ENCODE measurements around the gene PARD3.

The PARD3 gene

DNA sequence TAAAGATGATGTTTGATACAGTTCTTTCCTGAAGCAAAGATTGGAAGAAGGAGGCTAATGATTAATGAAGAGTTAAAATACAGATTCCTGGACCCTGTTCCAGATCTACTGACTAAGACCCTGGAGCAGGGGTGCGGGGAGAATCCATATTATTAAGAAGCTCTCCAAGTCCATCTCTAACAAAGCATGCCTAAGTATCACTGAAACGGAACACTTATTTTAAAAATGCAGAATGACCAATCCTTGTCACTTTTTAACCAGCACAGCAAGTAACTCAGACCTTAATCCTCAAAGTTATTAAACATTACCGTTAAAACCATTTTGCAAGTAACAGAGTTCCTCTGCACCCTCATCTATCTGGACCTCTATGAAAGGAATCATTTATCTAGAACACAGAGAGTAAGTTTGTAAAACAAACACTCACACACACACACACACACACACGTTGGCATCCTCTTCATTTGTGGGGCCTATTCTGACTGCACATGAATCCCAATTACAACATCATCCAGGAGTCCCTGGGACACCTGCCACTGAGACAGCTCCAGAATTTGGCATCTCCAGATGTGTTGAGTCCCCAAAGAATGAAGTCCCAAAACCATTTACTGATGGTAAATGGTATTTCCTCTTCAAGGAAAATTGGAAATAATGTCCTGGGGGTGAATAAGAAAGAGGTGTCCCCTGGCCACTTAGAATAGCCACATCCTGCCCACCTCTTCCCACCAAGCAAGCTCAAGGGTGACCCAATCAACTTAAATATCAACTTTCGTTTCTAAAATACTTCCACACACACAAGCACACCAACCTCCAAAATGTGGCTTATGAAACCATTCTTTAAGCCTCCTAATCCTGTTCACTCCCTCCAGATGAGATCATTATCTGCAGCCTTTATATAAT lies 117.5 kb downstream of the PARD3 start:
- H3K27ac Mint-ChIP-seq, result no peak overlapping the region

GRCh38 chr10:34696423-34696822 lies 118.7 kb downstream of the PARD3 start:
- H3K27ac Mint-ChIP-seq, result no peak overlapping the region
- H3K4me3 Mint-ChIP-seq, result no peak overlapping the region
- H3K9me3 Mint-ChIP-seq, result peaks cover 4% of the 10 kb centered on the region
- H3K4me1 Mint-ChIP-seq, result no peaks in the 10 kb centered on the region
- no peaks in the 10 kb centered on the region for H3K27me3 Mint-ChIP-seq
- no peaks in the 10 kb centered on the region for H3K36me3 Mint-ChIP-seq
- ATAC-seq (ENCODE audit: low read depth) (no peak), DNase-seq (ENCODE audit: low spot score in 2 of 2) (no peak)

More for the DNA sequence above, 117.5 kb downstream of the PARD3 start:
- ATAC-seq (ENCODE audit: low read depth), result no peak
- Mint-ChIP-seq H3K27me3 (no peaks in the 10 kb centered on the region), H3K36me3 (no peaks in the 10 kb centered on the region), H3K4me1 (no peaks in the 10 kb centered on the region), H3K9me3 (peaks cover 2% of the 10 kb centered on the region), H3K4me3 (no peak overlapping the region)
- no peak for DNase-seq (ENCODE audit: low spot score in 2 of 2)

- no peaks in the 10 kb centered on the region for H3K36me3 Mint-ChIP-seq
- ATAC-seq (ENCODE audit: low read depth), result no peak
- H3K27me3 Mint-ChIP-seq, result no peaks in the 10 kb centered on the region
Observed at GRCh38 chr10:34690383-34691049, 124.6 kb downstream of the PARD3 start.

GRCh38 chr10:34689053-34689452 lies 126.0 kb downstream of the PARD3 start:
- Mint-ChIP-seq H3K27ac (no peak overlapping the region), H3K36me3 (no peaks in the 10 kb centered on the region), H3K27me3 (no peaks in the 10 kb centered on the region), H3K4me3 (no peak overlapping the region), H3K4me1 (no peaks in the 10 kb centered on the region), H3K9me3 (peaks cover 7% of the 10 kb centered on the region)
- no peak for ATAC-seq (ENCODE audit: low read depth)
- no peak for DNase-seq (ENCODE audit: low spot score in 2 of 2)

More at GRCh38 chr10:34690383-34691049, 124.6 kb downstream of the PARD3 start:
- Mint-ChIP-seq H3K4me3 (no peak overlapping the region), H3K9me3 (peaks cover 7% of the 10 kb centered on the region), H3K4me1 (no peaks in the 10 kb centered on the region), H3K27ac (no peak overlapping the region)
- DNase-seq (ENCODE audit: low spot score in 2 of 2), result no peak

- Mint-ChIP-seq H3K4me3 (no peak overlapping the region), H3K27ac (no peak overlapping the region), H3K9me3 (peaks cover 4% of the 10 kb centered on the region), H3K36me3 (no peaks in the 10 kb centered on the region), H3K4me1 (no peaks in the 10 kb centered on the region), H3K27me3 (no peaks in the 10 kb centered on the region)
- no peak for ATAC-seq (ENCODE audit: low read depth)
- no peak for DNase-seq (ENCODE audit: low spot score in 2 of 2)
Observed at GRCh38 chr10:34687434-34688210, 127.5 kb downstream of the PARD3 start.

DNA sequence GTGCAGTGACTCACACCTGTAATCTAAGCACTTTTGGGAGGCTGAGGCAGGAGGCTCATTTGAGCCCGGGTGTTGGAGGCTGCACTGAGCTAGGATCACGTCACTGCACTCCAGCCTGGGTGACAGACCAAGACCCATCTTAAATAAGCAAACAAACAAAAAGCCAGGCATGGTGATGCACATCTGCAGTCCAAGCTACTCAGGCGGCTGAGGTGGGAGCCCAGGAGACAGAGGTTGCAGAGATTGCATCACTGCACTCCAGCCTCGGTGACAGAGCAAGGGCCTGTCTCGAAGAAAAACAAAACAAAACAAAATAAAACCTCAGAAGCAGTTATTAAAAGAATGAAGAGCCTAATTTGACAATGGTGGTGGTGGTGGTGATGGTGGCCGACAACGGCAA lies 132.5 kb downstream of the PARD3 start:
- DNase-seq (ENCODE audit: low spot score in 2 of 2) (no peak), ATAC-seq (ENCODE audit: low read depth) (no peak)
- H3K4me3 Mint-ChIP-seq, result no peak overlapping the region
- no peaks in the 10 kb centered on the region for H3K36me3 Mint-ChIP-seq
- no peak overlapping the region for H3K27ac Mint-ChIP-seq
- no peaks in the 10 kb centered on the region for H3K4me1 Mint-ChIP-seq
- no peaks in the 10 kb centered on the region for H3K27me3 Mint-ChIP-seq
- H3K9me3 Mint-ChIP-seq, result no peaks in the 10 kb centered on the region

DNA sequence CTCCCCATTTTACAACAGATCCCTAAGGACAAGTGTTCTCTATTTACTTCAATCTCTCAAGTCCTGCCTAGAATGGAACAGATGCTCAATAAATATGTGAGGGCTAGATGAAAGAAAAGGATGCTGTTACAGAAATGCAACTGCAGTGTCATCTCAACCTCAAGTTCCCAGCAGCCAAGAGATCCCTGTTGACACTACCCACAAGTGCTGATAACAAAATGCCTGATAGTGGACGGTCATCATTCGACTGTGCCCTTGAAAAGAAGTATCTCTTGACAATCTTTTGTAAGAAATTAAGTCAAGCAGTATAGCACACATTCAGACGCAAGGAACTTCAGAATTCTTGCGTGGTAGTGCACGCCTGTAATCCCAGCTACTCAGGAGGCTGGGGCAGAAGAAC lies 133.2 kb downstream of the PARD3 start:
- H3K4me1 Mint-ChIP-seq, result no peaks in the 10 kb centered on the region
- ATAC-seq (ENCODE audit: low read depth) (no peak), DNase-seq (ENCODE audit: low spot score in 2 of 2) (no peak)
- no peak overlapping the region for H3K4me3 Mint-ChIP-seq
- no peaks in the 10 kb centered on the region for H3K36me3 Mint-ChIP-seq
- no peak overlapping the region for H3K27ac Mint-ChIP-seq
- H3K27me3 Mint-ChIP-seq, result no peaks in the 10 kb centered on the region
- no peaks in the 10 kb centered on the region for H3K9me3 Mint-ChIP-seq

- DNase-seq (ENCODE audit: low spot score in 2 of 2) (no peak), ATAC-seq (ENCODE audit: low read depth) (no peak)
- Mint-ChIP-seq H3K4me1 (no peaks in the 10 kb centered on the region), H3K4me3 (no peak overlapping the region), H3K9me3 (no peaks in the 10 kb centered on the region), H3K36me3 (no peaks in the 10 kb centered on the region), H3K27me3 (no peaks in the 10 kb centered on the region), H3K27ac (no peak overlapping the region)
Observed at GRCh38 chr10:34679177-34679576, 135.9 kb downstream of the PARD3 start.

GRCh38 chr10:34677591-34677990 lies 137.5 kb downstream of the PARD3 start:
- ATAC-seq (ENCODE audit: low read depth) (no peak), DNase-seq (ENCODE audit: low spot score in 2 of 2) (no peak)
- Mint-ChIP-seq H3K27me3 (no peaks in the 10 kb centered on the region), H3K4me1 (no peaks in the 10 kb centered on the region), H3K4me3 (no peak overlapping the region), H3K27ac (no peak overlapping the region), H3K36me3 (no peaks in the 10 kb centered on the region), H3K9me3 (no peaks in the 10 kb centered on the region)

DNA sequence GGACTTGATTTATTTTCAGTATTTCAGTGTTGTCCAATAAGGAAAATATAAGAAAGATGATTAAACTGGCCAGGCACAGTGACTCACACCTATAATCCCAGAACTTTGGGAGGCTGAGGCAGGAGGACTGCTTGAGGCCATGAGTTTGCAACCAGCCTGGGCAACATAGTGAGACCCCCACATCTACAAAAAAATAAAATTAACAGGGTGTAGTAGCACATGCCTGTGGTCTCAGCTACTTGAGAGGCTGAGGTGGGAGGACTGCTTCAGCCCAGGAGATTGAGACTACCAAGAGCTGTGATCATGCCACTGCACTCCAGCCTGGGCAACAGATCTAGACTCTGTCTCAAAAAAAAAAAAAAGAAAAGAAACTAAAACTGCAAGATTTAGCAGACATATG lies 138.0 kb downstream of the PARD3 start:
- ATAC-seq (ENCODE audit: low read depth) (no peak), DNase-seq (ENCODE audit: low spot score in 2 of 2) (no peak)
- no peak overlapping the region for H3K27ac Mint-ChIP-seq
- no peaks in the 10 kb centered on the region for H3K36me3 Mint-ChIP-seq
- no peak overlapping the region for H3K4me3 Mint-ChIP-seq
- H3K9me3 Mint-ChIP-seq, result no peaks in the 10 kb centered on the region
- no peaks in the 10 kb centered on the region for H3K27me3 Mint-ChIP-seq
- H3K4me1 Mint-ChIP-seq, result no peaks in the 10 kb centered on the region

DNA sequence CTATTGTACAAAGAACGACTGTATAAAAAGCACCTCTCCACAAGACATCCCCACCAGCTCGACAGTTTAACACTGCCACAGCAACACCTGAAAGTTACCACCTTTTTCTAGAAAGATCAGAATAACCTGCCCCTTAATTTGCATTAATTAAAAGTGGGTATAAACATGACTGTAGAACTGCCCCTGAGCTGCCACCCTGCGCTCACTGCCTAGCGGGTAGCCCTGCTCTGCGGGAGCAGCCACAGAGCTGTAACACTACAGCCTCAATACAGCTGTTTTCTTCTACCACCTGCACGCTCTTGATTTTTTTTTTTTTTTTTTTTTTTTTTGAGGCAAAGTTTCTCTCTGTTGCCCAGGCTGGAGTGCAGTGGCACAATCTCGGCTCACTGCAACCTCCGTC lies 140.9 kb downstream of the PARD3 start:
- Mint-ChIP-seq H3K4me3 (no peak overlapping the region), H3K36me3 (no peaks in the 10 kb centered on the region), H3K27me3 (no peaks in the 10 kb centered on the region), H3K4me1 (no peaks in the 10 kb centered on the region), H3K27ac (no peak overlapping the region), H3K9me3 (no peaks in the 10 kb centered on the region)
- ATAC-seq (ENCODE audit: low read depth) (no peak), DNase-seq (ENCODE audit: low spot score in 2 of 2) (no peak)

- ATAC-seq (ENCODE audit: low read depth) (no peak), DNase-seq (ENCODE audit: low spot score in 2 of 2) (no peak)
- H3K27ac Mint-ChIP-seq, result no peak overlapping the region
- no peak overlapping the region for H3K4me3 Mint-ChIP-seq
- H3K36me3 Mint-ChIP-seq, result no peaks in the 10 kb centered on the region
- no peaks in the 10 kb centered on the region for H3K27me3 Mint-ChIP-seq
- H3K9me3 Mint-ChIP-seq, result no peaks in the 10 kb centered on the region
- no peaks in the 10 kb centered on the region for H3K4me1 Mint-ChIP-seq
Observed at GRCh38 chr10:34670081-34670480, 145.0 kb downstream of the PARD3 start.

DNA sequence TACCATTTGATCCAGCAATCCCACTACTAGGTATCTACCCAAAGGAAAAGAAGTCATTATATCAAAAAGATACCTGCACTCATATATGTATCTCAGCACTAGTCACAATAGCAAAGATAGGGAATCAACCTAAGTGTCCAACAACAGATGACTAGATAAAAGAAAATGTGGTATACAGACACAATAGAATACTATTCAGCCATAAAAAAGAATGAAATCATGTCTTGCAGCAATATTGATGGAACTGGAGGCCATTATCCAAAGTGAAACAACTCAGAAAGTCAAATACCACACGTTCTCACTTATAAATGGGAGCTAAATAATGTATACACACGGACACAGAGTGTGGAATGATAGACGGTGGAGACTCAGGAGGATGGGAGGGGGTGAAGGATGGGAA lies 146.0 kb downstream of the PARD3 start:
- no peak overlapping the region for H3K4me3 Mint-ChIP-seq
- no peaks in the 10 kb centered on the region for H3K36me3 Mint-ChIP-seq
- no peaks in the 10 kb centered on the region for H3K9me3 Mint-ChIP-seq
- no peak overlapping the region for H3K27ac Mint-ChIP-seq
- H3K27me3 Mint-ChIP-seq, result no peaks in the 10 kb centered on the region
- no peaks in the 10 kb centered on the region for H3K4me1 Mint-ChIP-seq
- DNase-seq (ENCODE audit: low spot score in 2 of 2) (no peak), ATAC-seq (ENCODE audit: low read depth) (no peak)

- H3K9me3 Mint-ChIP-seq, result no peaks in the 10 kb centered on the region
- H3K27ac Mint-ChIP-seq, result no peak overlapping the region
- H3K36me3 Mint-ChIP-seq, result no peaks in the 10 kb centered on the region
- no peaks in the 10 kb centered on the region for H3K4me1 Mint-ChIP-seq
- no peak overlapping the region for H3K4me3 Mint-ChIP-seq
- DNase-seq (ENCODE audit: low spot score in 2 of 2) (no peak), ATAC-seq (ENCODE audit: low read depth) (no peak)
- H3K27me3 Mint-ChIP-seq, result no peaks in the 10 kb centered on the region
Observed at GRCh38 chr10:34667177-34667576, 147.9 kb downstream of the PARD3 start.
